ENCODE data around the gene PRKCB.

GRCh38 chr16:23843143-23843542 is 7.4 kb downstream of the PRKCB start:
- TF ChIP-seq POLR2AphosphoS5 (IDR thresholded peaks at IDR 0.05; ENCODE audit: low read depth, low read length) (no peak), FOXP2 (optimal IDR thresholded peaks at IDR 0.05; ENCODE audit: borderline replicate concordance, extremely low read depth, extremely low read length, insufficient read depth) (no peak), TAF1 (IDR thresholded peaks at IDR 0.05; ENCODE audit: borderline replicate concordance, insufficient read depth, low read length) (no peak), REST (IDR thresholded peaks at IDR 0.05; ENCODE audit: insufficient read depth in 1 of 2, low read depth in 2 of 2, low read length in 2 of 2) (no peak), SIN3A (IDR thresholded peaks at IDR 0.05; ENCODE audit: borderline replicate concordance, insufficient read depth, low read length) (no peak)

All from PFSK-1 (cell line).